ENCODE results near the gene SLC39A9.
A peak's percentile ranks its signal among the peaks of the same experiment; 100 is the strongest.
"Not testable (repeated sequence)": the region's sequence is repeated elsewhere in the genome, so short reads cannot be mapped to it uniquely, and the experiment has no call there.

The SLC39A9 gene

DNA sequence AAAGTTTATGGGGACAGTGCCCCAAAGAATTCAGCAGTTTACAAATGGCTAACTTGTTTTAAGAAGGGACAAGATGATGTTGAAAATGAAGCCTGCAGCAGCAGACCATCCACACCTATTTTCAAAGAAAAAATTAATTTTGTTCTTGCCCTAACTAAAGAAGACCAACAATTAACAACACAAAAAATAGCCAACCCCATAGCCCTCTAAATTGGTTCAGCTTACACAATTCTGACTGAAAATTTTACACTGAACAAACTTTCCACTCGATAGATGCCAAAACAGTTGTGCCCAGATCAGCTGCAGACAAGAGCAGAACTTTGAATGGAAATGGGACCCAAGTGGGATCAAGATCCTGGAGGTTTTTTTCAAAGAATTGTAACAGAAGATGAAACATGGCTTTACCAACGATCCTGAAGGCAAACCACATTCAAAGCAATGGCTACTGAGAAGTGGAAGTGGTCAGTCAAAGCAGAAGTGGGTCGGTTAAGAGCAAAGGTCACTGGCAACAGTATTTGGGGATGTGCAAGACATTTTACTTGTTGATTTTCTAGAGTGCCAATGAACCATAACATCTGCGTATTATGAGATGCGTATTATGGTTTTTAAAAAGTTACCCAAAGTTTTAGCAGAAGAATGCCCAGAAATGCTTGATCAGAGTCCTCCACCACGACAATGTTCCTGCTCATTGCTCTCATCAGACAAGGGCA is 30.0 kb downstream of the SLC39A9 start:
- DNase-seq, result no peak

DNA sequence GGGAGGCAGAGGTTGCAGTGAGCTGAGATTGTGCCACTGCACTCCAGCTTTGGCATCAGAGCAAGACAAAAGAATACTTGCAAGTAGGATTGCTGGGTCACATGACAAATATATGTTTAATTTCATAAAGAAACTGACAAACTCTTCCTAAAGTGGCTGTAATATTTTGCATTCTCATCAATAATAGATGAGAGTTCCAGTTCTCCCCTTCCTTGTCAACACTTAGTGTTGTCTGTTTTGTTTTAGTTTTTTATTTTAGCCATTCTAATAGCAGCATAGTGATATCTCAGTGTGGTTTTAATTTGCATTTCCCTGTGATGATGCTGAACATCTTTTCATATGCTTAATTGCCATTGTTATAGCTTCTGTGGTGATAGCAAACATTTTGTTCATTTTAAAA is 31.2 kb downstream of the SLC39A9 start:
- DNase-seq, result no peak

DNA sequence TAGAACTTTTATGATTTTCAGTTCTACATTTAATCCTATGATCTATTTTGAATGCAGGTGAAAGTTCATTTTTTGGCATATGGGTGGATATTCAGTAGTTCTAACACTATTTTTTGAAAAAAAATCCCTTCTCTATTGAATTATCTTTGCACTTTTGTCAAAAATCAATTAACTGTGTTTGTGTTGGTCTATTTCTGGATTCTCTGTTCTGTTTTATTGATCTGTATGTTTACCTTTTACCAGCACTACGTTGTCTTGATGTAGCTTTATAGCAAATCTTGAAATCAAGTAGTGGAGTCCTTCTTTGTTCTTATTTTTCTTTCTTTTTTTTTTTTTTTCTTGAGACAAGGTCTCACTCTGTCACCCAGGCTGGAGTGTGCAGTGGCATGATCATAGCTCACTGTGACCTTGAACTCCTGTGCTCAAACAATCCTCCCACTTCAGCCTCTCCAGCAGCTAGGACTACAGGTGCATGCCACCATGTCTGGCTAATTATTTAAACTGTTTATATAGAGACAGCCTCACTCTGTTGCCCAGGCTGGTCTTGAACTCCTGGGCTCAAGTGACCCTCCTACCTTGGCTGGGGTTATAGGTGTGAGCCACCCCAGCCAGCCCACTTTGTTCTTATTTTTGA is 31.9 kb downstream of the SLC39A9 start:
- DNase-seq, result no peak

DNA sequence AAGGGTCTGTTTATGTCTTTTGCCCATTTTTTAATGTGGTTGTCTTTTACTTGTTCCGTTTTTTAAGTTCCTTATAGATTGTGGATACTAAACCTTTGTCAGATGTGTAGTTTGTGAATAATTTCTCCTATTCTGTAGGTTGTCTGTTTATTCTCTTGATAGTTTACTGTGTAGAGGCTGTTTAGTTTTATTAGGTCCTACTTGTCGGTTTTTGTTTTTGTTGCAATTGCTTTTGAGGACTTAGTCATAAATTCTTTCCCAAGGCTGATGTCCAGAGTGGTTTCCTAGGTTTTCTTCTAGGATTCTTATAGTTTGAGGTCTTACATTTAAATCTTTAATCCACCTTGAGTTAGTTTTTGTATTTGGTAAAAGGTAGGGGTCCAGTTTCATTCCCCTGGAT is 33.9 kb downstream of the SLC39A9 start:
- DNase-seq, result no peak

DNA sequence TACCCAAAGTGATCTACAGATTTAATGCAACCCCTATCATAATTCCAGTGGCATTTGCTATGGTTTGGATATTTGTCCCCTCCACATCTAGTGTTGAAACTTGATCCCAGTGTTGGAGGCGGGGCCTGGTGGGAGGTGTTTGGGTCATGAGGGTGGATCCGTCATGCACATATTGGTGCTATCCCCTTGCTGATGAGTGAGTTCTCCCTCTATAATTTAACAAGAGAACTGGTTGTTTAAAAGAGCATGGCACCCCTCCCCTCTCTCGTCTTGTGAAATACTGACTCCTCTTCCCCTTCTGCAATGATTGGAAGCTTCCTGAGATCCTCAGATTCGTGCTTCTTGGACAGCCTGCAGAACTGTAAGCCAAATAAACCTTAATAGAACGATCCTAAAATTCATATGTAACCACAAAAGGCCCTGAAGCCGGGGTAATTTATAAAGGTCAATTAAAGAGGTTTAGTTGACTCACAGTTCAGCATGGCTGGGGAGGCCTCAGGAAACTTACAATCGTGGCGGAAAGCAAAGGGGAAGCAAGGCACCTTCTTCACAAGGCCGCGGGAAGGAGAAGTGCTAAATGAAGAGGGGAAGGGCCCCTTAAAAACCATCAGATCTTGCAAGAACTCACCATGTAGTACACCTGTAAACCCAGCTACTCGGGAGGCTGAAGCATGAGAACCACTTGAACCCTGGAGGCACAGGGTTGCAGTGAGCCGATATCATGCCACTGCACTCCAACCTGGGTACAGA is 41.2 kb downstream of the SLC39A9 start:
- peak; percentile 22 to 37 for DNase-seq

DNA sequence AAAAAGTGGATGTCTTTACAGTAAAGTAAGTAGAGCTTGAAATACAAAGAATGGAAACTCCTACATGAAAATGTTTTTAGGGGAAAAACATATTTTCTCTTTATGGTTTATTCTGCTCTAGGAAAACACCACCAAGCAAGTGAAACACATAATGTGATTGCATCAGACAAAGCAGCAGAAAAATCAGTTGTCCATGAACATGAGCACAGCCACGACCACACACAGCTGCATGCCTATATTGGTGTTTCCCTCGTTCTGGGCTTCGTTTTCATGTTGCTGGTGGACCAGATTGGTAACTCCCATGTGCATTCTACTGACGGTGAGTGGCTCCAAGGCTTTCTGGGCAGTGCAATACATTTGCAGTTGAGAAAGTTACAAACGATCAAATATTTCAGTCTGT is 43.5 kb downstream of the SLC39A9 start:
- no peak for DNase-seq

DNA sequence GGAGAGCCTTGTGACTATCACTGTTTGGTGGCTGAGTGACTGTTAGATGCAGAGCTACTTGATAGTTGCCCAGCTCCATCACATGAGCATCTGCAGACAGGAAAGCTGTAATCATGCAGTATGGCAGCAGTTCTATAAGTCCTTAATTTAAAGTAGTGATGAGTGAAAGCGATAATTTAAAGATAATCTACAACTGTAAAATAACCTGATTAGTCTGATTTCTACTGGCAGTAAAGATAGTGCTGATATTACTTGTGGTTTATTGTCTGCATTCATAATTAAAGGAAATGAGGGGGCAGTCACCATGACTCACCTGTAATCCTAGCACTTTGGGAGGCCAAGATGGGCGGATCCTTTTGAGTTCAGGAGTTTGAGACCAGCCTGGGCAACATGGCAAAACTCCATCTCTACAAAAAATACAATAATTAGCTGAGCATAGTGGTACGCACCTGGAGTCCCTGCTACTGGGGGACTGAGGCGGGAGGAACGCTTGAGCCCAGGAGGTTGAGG is 44.9 kb downstream of the SLC39A9 start:
- DNase-seq, result no peak

DNA sequence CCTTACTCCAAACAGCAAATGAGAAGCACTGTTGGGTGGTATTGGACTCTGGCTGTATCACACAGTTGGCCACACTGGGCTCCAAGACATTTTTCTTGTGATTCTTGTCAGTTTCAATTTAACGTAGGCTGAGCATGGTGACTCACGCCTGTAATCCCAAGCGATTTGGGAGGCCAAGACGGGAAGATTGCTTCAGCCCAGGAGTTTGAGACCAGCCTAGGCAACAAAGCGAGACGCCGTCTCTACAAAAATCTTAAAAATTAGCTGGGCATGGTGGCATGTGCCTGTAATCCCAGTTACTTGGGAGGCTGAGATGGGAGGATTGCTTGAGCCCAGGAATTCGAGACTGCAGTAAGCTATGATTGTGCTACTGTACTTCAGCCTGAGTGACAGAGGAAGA is 50.7 kb downstream of the SLC39A9 start:
- DNase-seq, result no peak

DNA sequence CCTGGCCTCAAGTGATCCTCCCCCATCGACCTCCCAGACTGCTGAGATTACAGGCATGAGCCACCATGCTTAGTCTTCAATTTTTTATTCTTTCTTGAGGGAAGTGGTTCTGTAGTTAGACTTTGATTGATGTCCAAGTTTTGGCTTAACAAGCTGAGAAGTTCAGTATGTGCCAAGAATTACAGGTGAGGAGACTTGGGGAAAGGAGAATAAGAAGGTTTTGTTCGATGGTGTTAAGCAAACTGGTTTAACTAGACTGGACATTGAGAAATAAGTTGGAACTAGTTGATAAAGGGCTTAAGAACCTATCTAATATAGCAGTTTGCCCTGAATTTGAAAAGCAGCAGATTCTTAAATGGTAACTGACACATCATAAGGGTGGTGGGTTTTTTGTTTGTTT is 53.4 kb downstream of the SLC39A9 start:
- no peak for DNase-seq

DNA sequence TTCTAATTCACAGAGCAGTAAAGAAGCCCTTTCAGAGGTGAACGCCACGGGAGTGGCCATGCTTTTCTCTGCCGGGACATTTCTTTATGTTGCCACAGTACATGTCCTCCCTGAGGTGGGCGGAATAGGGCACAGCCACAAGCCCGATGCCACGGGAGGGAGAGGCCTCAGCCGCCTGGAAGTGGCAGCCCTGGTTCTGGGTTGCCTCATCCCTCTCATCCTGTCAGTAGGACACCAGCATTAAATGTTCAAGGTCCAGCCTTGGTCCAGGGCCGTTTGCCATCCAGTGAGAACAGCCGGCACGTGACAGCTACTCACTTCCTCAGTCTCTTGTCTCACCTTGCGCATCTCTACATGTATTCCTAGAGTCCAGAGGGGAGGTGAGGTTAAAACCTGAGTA is 59.9 kb downstream of the SLC39A9 start:
- no peak for DNase-seq

DNA sequence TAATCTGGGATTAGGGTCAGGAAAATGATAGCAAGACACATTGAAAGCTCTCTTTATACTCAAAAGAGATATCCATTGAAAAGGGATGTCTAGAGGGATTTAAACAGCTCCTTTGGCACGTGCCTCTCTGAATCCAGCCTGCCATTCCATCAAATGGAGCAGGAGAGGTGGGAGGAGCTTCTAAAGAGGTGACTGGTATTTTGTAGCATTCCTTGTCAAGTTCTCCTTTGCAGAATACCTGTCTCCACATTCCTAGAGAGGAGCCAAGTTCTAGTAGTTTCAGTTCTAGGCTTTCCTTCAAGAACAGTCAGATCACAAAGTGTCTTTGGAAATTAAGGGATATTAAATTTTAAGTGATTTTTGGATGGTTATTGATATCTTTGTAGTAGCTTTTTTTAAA is 60.6 kb downstream of the SLC39A9 start:
- no peak for DNase-seq

DNA sequence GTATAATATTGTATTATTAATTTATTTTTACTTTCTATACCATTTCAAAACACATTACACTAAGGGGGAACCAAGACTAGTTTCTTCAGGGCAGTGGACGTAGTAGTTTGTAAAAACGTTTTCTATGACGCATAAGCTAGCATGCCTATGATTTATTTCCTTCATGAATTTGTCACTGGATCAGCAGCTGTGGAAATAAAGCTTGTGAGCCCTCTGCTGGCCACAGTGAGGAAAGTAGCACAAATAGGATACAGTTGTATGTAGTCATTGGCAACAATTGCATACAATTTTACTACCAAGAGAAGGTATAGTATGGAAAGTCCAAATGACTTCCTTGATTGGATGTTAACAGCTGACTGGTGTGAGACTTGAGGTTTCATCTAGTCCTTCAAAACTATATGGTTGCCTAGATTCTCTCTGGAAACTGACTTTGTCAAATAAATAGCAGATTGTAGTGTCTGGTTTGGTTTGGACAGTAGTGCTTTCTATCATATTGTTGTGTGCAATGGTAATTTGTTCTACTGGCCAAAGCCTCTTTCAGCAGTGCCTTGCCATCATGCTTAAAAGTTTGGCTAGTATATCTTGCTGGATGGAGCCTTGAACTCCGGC is 61.7 kb downstream of the SLC39A9 start:
- peak; percentile 74 to 84 for DNase-seq

DNA sequence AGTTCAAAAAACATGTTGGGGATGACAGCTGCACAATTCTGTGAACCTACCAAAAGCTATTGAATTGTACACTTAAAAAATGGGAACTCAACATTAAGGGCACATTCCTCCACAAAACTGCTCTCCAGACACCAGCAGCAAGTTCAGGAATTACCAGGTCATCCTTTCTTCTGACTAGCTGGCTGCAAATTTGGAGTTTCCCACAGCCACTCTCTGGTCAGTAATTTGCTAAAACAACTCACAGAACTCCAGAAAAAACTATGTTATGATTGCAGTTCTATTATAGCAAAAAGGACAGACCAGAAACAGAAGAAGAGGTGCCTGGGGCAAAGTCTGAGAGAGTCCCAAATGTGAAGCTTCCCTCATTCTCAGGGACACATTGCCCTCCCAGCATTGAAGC is 65.9 kb downstream of the SLC39A9 start:
- DNase-seq, result no peak

DNA sequence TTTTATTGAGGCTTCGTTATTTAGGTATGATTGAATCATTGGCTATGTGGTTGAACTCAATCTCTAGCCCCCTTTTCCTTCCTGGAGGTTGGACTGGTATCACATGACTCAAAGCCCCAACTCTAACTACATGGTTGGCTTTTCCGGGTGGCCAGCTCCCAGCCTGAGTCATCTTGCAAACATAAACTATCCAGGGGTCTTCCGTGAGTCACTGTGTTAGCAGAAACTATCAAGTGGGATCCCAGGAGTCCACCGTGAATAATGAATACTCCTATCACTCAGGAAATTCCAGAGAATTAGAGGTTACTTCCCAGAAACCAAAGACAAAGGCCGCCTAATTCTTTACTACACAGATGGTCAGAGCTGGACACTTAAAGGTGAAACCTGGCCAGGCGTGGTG is 66.3 kb downstream of the SLC39A9 start:
- no peak for DNase-seq

DNA sequence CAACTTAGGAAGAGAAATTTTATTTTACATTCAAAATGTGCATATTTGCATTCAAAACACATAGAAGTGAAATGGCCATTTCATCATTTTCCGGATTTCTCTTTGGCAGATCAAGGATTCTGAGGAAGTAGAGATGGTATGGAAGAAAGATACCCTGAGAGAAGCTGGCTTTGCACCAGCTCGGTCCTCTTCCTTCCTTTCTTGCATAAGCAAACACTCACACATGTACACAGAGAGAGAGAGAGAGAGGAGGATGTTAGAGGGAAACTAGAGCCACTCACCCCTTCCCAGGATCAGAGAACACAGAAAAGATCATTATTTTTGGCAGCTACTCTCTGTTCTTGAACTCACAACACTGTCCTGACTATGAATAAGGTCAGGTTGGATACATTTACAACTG is 70.5 kb downstream of the SLC39A9 start:
- peak; percentile 69 for DNase-seq

DNA sequence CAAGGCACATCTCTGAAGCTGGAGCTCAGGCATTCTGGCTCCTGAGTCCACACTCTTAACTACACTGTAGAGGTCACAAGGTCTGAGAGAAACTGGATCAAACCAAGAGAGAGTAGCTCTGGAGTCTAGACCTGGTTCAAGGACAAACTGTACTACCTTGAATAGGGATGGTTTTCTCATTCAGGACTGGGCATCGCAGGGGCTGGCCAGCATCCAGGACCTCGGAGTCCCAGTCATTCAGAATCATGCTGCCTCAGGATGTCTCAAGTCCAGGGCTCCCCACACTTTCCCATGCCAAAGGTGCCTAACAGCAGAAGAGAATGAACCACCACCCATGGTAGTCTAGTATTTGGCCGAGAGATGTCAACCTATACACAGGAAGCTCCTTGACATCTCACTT is 72.9 kb downstream of the SLC39A9 start:
- DNase-seq, result no peak

DNA sequence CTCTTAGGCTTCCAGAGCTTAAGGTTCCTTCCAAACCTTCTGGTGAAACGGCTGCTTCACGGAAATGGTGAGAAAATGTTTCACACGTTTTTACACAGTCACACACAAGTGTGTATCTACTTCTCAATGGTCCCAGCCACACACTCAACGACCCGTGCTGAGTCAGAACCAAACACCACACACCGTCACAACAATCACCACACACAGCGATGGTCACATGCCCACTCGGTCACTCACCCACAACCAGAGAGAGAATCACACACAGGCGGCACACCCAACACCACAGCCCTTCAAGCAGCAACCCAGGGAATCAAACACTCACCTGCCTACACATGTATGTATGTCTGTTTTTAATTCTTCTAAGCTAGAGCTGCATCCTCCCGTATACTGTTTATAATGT is 73.4 kb downstream of the SLC39A9 start:
- no peak for DNase-seq

DNA sequence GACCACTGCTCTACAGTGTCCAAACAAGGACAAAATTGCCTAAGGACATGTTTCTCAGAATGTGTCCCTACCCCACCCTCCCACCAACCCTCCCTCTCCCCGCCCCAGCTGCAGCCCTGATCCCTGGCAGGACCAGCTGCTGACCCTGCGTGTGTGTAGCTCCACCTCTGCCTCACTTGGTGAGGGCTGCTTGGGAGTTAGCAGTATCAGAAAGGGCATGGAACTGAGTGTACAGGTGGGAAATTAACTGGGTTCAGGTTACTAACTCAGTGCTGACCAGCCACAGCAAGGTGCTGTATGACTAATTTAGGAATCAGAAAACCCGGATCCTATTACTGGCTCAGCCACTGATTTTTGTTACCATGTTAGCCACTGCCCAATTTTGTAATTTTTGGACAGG is 74.8 kb downstream of the SLC39A9 start:
- DNase-seq, result no peak

DNA sequence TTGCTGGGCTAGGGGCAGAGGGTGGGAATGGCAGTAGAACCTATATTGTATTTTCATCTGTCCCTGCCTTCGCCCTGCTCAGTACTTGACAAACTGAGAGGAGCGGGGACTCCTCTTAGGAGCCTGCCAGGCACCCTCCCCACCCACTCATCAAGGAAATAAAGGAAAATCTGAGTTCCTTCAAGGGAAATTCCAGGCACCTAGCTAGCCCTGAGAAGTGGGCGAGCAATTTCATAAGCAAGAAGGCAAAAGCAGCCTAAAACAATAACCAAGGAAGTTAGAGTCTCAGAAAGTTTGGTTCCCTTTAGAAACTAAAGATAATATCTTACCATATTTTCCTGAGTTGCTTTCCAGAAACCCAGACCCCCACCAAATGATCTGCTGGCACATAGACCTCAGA is 75.5 kb downstream of the SLC39A9 start:
- DNase-seq, result no peak

DNA sequence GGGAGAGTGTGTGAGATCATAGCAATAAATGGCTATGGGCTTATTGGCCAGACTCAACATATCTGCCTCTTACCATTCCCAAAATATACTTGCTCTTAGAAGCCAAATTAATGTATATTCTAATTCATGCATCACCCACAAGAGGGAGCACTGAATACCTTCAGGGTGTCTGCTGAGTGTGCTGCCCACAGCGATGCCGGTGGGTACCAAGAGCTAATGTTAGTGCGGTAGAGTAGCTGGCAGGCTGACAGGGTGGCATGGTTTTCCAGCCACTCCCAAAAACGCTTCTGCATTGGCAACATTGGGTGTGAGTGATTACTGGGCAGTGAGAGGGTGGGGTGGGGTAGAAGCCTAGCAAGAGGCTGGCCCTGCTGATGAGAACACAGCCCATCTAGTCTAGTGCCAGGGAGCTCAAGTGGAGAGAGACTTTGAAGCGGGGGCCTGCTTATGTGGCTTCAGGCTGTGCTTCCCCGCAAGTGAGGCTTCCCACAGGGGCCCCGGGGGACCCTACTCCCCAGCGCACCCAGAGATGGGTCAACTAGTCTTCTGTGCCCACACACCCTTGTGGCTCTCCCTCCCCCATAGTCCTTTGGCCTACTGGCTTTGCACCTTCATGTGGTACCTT is 76.8 kb downstream of the SLC39A9 start:
- DNase-seq, result peak; percentile 51 to 73

DNA sequence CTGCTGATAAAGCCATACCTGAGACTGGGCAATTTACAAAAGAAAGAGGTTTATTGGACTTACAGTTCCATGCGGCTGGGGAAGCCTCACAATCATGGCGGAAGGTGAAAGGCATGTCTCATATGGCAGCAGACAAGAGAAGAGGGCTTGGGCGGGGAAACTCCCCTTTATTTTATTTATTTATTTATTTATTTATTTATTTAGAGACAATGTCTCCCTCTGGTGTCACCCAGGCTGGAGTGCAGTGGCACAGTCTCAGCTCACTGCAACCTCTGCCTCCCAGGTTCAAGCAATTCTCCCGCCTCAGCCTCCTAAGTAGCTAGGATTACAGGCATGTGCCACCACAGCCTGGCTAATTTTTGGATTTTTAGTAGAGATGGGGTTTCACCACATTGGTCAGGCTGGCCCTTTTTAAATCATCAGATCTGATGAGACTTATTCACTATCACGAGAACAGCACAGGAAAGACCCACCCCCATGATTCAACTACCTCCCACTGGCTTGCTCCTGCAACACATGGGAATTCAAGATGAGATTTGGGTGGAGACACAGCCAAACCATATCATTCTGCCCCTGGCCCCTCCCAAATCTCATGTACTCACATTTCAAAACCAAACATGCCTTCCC is 78.4 kb downstream of the SLC39A9 start:
- DNase-seq, result peak in 1 of 2 experiments; percentile 2

DNA sequence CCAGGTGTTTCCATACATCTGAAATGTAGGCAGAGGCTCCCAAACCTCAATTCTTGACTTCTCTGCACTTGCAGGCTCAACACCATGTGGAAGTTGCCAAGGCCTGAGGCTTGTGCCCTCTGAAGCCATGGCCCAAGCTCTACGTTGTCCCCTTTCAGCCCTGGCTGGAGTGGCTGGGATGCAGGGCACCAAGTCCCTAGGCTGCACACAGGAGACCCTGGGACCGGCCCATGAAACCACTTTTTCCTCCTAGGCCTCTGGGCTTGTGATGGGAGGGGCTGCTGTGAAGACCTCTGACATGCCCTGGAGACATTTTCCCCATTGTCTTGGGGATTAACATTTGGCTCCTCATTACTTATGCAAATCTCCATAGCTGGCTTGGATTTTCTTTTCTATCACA is 79.6 kb downstream of the SLC39A9 start:
- DNase-seq, result not testable (repeated sequence)

DNA sequence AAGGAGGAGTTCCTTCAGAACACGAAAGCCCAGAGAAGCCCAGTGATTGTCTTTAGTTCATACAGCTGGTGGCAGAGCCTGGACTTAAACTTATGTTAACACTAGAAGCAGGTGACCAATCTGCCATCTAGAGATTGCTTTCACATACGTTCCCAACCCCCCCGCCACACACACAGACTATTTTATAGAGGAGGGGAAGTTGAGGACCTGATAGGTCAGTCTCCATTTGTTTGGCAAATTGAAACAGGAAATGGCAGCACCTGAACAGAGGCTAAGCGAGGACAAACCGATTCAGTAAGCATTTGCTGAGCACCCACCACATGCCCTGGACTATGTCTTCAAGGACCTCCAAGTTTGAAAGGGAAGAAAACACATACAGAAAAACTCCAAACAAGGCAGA is 81.2 kb downstream of the SLC39A9 start:
- no peak for DNase-seq
